Inflammatory macrophage (primary cell): Measurements from ENCODE around the gene STEAP1B.
"Not testable (repeated sequence)": the region's sequence is repeated elsewhere in the genome, so short reads cannot be mapped to it uniquely, and the experiment has no call there.

Experiments used
- DNase-seq, 2 donors: peaks; one replicate each; pipeline ENCODE4 v3.0.0-alpha.2; 2020 to 2022
- total RNA-seq, 18 experiments: gene quantifications; one replicate each; lab custom pipeline; 2026; ENCODE audit warnings: mixed read lengths in 6 of 18, inconsistent platforms in 2 of 18; lab: John Stamatoyannopoulos, UW

The STEAP1B gene
- 0.13 to 16.7 (median 0.87) reads per million in 18 experiments for total RNA-seq

DNA sequence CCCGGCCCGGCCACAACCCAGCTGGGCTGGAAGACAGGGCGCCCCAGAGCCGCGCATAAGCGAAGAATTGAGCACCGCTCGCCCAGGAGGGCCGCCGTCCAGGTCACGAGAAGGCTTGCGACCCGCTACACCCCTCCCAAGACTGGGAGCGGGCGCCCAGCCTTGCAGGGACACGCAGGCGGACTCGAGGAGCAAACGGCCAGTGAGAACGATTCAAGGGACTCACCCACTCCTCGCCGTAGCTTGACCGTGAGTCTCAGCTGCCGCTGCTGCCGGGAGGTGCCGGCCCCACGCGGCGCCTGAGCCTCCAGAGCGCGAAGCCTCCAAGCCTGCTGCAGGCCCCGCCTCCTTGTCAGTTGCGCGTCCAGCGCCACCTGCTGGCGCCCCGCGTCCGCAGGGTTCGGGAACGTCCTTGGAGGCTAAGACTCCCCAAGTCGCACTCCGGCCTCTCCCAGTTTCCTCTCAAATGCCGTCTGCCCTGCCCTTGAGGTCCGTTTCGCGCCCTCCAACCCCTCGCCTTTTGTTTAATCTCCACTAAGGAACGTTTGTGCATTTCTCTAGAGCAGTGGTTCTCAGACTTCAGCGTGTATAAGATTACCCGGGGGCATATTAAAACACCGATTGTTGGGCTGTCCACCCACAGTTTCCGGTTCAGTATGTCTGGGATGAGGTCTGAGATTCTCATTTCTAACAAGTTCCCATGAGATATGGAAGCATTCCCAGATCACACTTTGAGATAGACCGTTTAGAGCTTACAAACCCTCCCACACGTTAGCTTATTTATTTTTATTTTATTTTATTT lies at the start of gene STEAP1B:
TSS of gene STEAP1B (minus strand) at position 301 of the 802 bp plus-strand sequence. CDS start 5,333 bp downstream, outside the sequence.
- peak; percentile 85 to 87 for DNase-seq

DNA sequence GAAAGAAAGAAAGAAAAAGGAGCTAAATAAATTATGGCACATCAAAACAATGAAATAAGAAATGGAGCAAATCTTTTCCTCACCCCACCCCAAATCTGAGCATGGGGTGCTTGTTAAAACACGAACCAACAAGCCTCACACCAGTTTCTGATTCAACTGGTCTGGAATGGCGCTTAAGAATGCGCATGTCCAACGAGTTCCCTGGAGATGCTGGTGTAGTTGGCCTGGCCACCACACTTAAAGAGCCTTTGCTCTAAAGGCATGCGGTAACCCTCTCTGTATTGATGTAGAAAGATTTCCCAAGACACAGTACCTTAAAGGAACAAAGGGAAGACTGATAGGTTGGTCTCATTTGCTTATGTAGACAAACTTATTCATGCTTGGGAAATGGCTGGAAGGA lies 49.1 kb upstream of the STEAP1B start:
- DNase-seq = no peak

DNA sequence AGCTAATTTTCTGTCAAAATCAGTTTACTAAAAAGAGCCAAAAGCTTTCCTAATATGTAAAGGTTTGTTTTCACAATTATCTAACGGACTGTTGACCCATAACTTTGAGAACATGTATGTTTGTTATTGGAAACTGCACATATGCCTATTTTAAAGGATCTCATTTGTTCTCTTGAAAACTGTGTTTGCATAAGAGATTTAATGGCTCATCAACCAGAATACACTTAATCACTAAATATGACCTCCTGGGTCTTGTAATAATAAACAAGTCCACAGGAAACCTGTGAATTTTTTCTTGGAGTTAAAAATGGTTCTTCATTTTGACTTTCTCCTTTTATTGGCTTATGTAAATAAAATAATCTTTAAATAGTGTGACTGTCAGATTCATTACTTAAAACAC lies 48.3 kb upstream of the STEAP1B start:
- no peak for DNase-seq

DNA sequence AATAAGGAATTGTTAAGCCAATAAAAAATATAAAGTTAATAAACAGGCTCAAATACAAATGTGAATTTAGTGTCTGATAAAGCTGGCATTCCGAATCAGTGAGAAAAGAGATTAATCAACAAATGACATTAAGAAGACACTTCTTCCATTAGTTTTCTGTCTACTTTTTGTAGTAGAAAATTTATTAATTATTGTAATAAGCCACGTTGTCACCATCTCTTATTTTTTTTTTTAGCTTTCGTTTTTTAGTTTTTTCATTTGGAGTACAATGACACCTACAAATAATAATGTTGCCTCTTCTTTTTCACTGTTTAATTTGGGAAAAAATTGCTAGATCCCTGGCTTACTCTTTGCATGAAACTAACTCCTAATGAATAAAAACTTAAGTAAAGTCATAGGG lies 46.8 kb upstream of the STEAP1B start:
- no peak for DNase-seq

- DNase-seq = no peak
Measured at GRCh38 chr7:22545529-22545928, 45.5 kb upstream of the STEAP1B start.

- no peak for DNase-seq
Measured at GRCh38 chr7:22544245-22544644, 44.3 kb upstream of the STEAP1B start.

DNA sequence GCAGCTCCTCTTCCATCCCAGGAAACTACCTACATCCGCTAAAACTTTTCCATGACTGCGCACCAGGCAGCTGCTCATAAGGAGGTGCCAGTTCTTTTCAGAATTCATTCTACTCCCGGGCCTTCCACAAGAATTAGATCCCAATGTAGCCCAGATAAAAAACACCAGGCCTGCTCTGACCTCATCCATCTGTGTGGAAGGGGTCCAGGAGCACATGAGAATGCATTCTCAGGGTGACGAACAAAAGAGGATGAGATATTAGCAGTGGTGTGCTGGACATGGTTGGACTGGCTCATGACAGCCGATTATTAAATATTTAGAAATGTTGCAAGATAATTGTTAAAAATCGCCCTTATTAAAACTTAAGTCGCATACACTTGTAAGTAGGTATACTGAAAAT lies 43.2 kb upstream of the STEAP1B start:
- DNase-seq = no peak

DNA sequence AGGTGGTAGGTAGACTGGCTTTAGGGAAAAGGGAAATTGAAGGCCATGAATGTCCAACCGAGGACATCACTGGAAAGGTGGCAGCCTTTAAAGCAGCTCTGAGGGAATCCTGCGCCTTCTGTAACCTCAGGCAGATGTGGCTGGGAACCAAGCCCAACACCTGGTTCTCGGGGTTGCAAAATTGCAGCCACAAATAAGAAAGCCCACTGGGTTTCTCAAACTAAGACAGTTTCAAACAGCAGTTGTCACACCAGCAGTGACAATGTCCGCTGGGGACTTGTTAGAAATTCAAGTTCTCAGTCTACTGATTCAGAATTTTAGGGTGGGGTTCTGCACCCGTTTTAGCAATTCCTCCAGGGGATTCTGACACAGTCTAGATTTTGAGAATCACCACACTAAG lies 42.7 kb upstream of the STEAP1B start:
- no peak for DNase-seq

GRCh38 chr7:22542254-22542653 lies 42.3 kb upstream of the STEAP1B start:
- DNase-seq = peak in 1 of 2 donors; percentile 53

- no peak for DNase-seq
Measured at GRCh38 chr7:22541789-22542188, 41.8 kb upstream of the STEAP1B start.

GRCh38 chr7:22528537-22528936 lies 28.5 kb upstream of the STEAP1B start:
- DNase-seq = not testable (repeated sequence)

DNA sequence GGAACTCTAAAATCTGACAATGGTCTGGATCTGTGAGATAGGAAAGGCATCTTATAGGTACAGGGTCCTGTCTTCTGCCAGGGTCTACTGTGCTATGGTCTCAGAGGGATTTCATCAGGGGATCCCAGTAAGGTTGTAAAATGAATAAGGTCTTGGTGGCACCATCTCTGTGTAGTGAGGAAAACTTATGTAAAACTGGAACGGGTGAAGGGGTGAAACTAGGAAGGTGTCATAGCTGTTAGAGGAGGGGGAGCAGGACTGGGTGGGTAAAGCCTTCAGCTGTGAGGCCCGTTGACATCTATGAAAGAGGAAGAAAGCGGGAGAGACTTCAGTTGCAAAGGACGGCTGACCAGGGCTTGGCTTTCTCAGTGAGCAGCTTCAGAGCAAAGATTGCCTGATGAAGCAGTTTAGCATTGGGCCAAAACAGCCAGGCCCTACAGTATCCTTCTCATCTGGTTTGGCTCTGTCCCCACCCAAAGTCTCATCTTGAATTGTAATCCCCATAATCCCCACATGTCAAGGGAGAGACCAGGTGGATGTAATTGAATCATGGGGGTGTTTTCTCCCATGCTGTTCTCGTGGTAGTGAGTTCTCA lies 24.5 kb upstream of the STEAP1B start:
- DNase-seq = not testable (repeated sequence)

GRCh38 chr7:22523478-22524352 lies 23.7 kb upstream of the STEAP1B start:
- DNase-seq = peak; percentile 48 to 63

- not testable (repeated sequence) for DNase-seq
Measured at GRCh38 chr7:22519560-22519959, 19.6 kb upstream of the STEAP1B start.

DNA sequence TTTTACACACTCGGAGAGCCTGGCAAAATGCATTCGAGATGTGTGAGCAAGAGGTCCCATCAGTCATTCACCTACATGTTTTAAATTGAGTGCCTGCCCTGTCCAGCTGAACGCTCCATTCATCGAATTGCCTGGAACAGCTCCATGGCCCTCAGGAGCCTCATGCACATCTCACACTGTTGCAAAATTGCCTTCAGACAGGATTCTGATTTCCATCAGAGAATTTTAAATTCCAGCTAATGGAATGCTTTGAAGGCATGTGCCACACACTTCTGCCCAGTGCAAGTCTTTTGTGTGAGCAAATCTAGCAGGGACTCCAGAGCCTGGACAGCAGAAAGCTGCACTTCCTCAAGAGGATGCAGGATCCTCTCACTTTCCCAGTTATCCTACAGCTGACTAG lies 17.0 kb upstream of the STEAP1B start:
- DNase-seq = not testable (repeated sequence)

DNA sequence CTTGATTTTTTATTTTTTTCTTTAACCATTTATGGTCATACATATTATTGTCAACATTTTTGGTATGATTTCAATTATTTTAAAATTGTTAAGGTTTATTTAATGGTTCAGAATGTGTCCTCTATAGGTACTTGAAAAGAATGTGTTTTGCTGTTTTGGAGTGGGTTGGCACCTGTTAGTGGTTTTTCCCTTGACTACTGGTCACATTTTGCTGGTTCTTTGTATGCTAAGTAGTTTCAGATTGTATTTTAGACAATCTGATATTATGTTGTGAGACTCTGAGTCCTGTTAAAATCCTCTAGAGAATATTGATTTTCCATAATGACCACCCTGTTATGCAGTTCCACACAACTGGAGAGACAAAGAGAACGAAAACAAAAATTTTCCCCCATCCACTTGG lies 15.0 kb upstream of the STEAP1B start:
- DNase-seq = not testable (repeated sequence)

DNA sequence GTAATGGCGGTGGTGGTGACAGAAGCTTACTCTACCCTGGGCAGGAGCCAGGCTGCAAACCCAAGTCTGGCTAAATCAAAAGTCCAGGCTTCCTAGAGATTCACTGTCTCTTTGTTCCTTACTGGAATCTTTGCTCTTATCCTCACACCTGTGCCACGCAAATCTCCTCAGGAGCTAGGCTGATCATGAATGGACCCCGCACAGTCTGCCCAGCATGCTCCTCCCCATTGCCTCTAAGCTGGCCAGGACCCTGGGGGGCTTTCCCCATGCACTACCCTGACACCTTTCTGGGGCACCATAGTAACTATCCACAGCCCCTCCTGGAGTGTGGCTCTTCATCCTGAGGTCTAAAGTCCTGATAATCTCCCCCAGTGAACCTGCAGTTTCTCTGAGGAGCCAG lies 7.3 kb upstream of the STEAP1B start:
- DNase-seq = not testable (repeated sequence)

DNA sequence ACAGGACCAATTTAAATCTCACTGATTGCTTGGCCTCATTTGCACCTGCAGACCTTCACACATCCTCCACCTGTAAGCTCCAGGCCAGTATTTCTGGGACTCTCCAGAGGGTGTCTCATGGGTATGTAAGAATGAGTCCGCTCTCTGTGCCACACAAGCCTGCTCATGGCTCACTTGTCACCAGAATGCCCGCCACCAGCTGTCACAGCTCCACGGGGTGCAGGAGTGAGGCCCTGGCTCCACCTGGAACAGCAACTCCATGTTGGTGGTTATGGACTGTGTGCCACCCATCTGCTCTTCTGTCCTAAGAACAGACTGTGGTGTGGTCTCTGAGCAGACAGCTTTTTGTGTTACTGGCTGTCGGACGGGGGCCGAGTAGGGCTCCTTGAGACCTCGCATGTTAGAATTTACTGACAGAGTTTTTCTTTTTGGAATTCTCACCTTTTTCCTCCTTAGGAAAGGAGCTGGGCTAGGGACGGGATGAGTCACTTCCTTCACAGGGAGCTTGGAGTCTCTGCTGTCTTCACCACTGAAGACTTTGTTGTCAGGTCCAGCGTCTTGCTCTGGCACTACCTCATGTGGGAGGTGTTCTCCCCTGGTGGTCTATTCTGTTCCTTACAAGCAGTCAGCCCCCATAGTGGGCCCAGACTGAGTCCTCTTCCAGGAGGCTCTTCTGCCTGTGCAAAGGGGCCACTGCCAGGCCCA lies 6.5 kb upstream of the STEAP1B start:
- not testable (repeated sequence) for DNase-seq

DNA sequence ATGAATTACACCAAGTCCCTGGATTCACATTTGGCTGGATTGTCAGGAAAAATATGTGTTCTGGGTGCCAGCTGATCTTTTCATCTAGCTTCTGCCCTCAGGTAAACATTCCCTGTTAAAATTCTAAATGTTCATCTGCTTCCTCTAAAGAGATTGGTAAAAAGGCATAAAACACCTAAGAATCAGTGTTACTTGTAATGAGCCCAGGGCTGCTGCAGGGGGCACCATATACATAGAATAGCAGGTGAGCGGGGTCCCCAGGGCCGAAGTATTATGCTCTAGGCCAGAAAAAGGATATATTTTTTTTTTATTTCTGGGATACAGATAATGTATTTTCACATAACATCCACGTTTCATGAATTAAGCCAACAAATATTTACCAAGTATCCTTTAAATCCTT lies 4.5 kb upstream of the STEAP1B start:
- DNase-seq = not testable (repeated sequence)

DNA sequence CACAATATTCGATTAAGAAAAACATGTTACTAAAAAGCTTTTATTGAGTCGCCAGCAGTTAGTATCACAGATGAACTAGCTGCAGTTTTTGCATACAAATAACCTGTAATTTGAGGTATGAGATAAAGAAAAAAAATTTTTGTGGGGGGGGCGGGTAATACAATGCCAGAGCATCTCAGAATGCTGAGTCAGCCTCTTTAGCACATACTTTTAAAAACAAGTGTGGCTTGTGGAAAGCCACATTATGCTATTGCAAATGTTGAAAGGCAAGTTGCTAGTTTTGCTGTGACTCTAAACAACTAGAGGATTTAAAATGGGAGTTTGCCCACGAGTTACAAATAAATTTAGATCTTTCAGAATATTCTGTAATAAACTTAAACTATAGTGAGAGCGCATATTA lies 2.1 kb upstream of the STEAP1B start:
- DNase-seq = not testable (repeated sequence)

DNA sequence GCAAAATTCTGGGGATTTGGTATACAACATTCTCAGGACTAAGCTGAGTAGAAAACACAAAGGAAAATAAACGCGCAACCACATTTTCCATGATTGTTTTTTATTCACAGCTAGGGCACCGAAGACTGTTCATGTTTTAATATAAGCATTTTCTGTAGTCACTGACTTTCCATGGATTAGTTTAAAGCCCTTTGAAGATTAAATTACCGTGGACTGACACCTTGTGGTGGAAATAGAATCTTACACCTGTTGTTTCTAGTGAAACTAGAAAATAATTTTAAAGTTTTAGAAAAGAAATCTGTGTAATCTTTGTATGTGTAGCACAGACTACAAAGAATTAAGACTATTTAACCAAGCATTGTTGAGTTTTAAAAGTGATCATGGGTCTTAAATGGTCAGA lies 1.3 kb upstream of the STEAP1B start:
- peak; percentile 16 to 31 for DNase-seq

DNA sequence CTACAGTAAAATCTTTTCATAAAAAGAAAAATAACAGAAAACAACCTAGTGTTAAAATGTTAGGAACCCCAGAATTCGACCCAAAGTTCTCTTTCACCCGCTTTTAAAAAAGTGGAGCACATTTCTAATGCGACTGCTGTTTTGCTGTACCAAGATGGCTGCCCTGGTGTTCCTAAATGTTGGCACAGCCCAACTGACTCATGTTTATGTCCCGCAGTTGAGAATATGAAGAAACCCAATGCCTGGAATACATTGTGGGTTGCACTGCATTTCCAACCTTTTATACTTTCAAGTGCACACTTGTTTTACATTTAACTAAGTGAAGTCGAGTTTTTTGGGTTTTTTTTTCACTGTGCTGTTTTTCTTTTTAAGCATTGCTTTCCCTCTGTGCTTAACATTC lies 944 bp downstream of the STEAP1B start:
- DNase-seq = no peak
